DND-41 (cell line): ENCODE measurements around the gene PRKAR1B.

Source experiments
- ATAC-seq: fragments of 200-7000 bp; cut with Tn5 transposase; 3 replicates; pipeline ENCODE4 v1.9.1; 2021; ENCODE audit warnings: low read depth; ENCODE audit not compliant: insufficient read depth
- DNase-seq: peaks from one replicate; pipeline ENCODE4 v3.0.0-alpha.2; 2020
- H2AFZ ChIP-seq: 2 replicates; pipeline ENCODE4 v1.6.0; 2012; ENCODE audit warnings: low read depth, low read length
- H3K27ac ChIP-seq: 2 replicates; pipeline ENCODE4 v1.5.1; 2012; ENCODE audit warnings: low read length, inconsistent platforms
- H3K27me3 ChIP-seq: fragments of 200-600 bp; sonication (generic); 2 replicates; pipeline ENCODE4 v1.6.0; 2012; ENCODE audit warnings: low read length, mild to moderate bottlenecking, inconsistent platforms; ENCODE audit not compliant: insufficient read depth, poor library complexity
- H3K36me3 ChIP-seq: 2 replicates; pipeline ENCODE4 v1.5.1; 2012; ENCODE audit warnings: low read length, inconsistent platforms; ENCODE audit not compliant: insufficient read depth
- H3K4me1 ChIP-seq: 2 replicates; pipeline ENCODE4 v1.5.1; 2012; ENCODE audit warnings: mild to moderate bottlenecking, low read length; ENCODE audit not compliant: insufficient read depth
- H3K4me2 ChIP-seq: 2 replicates; pipeline ENCODE4 v1.6.0; 2012; ENCODE audit warnings: mild to moderate bottlenecking, moderate library complexity, low read length, inconsistent platforms; ENCODE audit not compliant: insufficient read depth
- H3K4me3 ChIP-seq, 2 experiments: fragments of 200-600 bp in 1 of 2; shearing (Covaris generic) in 1 of 2; 2 replicates each; pipeline ENCODE4 v1.5.1; 2012 to 2016; ENCODE audit warnings: inconsistent platforms in 2 of 2, low read length in 2 of 2, mild to moderate bottlenecking in 2 of 2, low read depth in 1 of 2, moderate library complexity in 1 of 2
- H3K79me2 ChIP-seq: 2 replicates; pipeline ENCODE4 v1.6.0; 2012; ENCODE audit warnings: low read length, inconsistent platforms; ENCODE audit not compliant: insufficient read depth
- H3K9ac ChIP-seq: 2 replicates; pipeline ENCODE4 v1.6.0; 2012; ENCODE audit warnings: low read depth, mild to moderate bottlenecking, inconsistent platforms, low read length, moderate library complexity
- H3K9me3 ChIP-seq: 2 replicates; pipeline ENCODE4 v1.5.1; 2012; ENCODE audit warnings: low read length, moderate library complexity, mild to moderate bottlenecking, inconsistent platforms; ENCODE audit not compliant: insufficient read depth, severe bottlenecking
- H4K20me1 ChIP-seq: 2 replicates; pipeline ENCODE4 v1.6.0; 2012; ENCODE audit warnings: low read length; ENCODE audit not compliant: insufficient read depth
- EZH2 ChIP-seq: IDR thresholded peaks from 3 replicates; pipeline ENCODE4 v1.6.1; 2012; ENCODE audit warnings: borderline replicate concordance, low read depth, mild to moderate bottlenecking, moderate library complexity, low read length, inconsistent platforms; ENCODE audit not compliant: severe bottlenecking
- TF ChIP-seq, protein P1 (sequence below): IDR thresholded peaks from 2 replicates; pipeline ENCODE4 v1.5.1; 2012; ENCODE audit warnings: borderline replicate concordance, low read length, moderate library complexity, mild to moderate bottlenecking; ENCODE audit not compliant: poor library complexity, severe bottlenecking; ENCODE audit errors: extremely low read depth

Gene PRKAR1B

DNA sequence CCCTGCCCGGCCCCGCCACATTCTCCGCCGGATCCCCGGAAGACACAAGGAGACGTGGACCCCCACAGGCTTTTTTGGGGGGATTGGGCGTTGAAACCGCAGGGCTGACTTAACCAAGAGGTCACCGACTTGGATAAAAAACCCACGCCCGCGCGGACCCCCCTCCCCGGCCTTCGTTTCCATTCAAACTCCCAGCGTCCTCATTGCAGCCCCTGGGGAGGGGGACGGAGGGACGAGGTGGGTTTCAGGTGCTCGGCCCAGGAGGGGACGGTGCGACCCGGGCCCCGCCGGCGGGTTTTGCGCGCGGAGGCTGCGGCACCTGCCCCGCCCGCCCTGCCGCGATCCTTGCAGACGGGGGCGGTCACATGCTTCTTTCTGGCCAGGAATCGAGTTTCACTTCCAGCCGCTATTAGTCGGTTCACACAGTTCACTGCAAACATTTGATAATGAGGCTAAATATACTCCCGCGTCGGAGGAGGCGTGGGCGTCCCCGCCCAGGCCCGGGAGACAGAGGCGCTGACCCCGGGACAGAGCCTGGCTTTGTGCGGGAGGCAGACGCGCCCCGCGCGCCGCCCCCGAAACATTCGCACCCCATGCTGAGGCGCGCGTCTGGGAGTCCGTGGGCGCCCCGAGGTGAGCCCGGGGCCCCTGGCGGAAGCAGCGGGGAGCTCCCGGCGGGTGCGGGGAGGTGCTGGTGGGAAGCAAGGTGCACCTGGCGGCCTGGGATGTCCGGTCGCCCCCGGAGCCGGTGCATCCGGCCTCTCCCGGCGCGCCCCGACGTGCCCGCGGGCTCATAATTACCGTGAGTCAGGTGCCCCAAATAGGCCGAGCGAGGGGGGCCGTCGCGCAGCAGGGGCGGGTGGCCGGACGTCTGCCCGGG, 204.8 kb downstream of the PRKAR1B start:
- Histone ChIP-seq H3K79me2 (peaks cover 18% of the 10 kb centered on the region), H4K20me1 (peaks cover 29% of the 10 kb centered on the region), H3K4me3 (peak overlapping the region in 1 of 2 experiments; percentile 42; a peak in 3 of 4 replicates), H3K27ac (no peak overlapping the region), H2AFZ (no peak overlapping the region; the same call in 1 of the 2 replicates), H3K27me3 (peaks cover 21% of the 10 kb centered on the region), H3K4me2 (peak overlapping the region; percentile 95), H3K36me3 (no peaks in the 10 kb centered on the region; the same call in 1 of the 2 replicates), H3K9ac (peak overlapping the region; percentile 24; the same call in 1 of the 2 replicates), H3K9me3 (no peaks in the 10 kb centered on the region), H3K4me1 (peaks cover 37% of the 10 kb centered on the region)
- DNase-seq = peak; percentile 50
- ATAC-seq = no peak; the same call in 2 of the 3 replicates
- TF ChIP-seq, protein P1, sequence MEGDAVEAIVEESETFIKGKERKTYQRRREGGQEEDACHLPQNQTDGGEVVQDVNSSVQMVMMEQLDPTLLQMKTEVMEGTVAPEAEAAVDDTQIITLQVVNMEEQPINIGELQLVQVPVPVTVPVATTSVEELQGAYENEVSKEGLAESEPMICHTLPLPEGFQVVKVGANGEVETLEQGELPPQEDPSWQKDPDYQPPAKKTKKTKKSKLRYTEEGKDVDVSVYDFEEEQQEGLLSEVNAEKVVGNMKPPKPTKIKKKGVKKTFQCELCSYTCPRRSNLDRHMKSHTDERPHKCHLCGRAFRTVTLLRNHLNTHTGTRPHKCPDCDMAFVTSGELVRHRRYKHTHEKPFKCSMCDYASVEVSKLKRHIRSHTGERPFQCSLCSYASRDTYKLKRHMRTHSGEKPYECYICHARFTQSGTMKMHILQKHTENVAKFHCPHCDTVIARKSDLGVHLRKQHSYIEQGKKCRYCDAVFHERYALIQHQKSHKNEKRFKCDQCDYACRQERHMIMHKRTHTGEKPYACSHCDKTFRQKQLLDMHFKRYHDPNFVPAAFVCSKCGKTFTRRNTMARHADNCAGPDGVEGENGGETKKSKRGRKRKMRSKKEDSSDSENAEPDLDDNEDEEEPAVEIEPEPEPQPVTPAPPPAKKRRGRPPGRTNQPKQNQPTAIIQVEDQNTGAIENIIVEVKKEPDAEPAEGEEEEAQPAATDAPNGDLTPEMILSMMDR = no peak
- TF ChIP-seq EZH2 = no peak

DNA sequence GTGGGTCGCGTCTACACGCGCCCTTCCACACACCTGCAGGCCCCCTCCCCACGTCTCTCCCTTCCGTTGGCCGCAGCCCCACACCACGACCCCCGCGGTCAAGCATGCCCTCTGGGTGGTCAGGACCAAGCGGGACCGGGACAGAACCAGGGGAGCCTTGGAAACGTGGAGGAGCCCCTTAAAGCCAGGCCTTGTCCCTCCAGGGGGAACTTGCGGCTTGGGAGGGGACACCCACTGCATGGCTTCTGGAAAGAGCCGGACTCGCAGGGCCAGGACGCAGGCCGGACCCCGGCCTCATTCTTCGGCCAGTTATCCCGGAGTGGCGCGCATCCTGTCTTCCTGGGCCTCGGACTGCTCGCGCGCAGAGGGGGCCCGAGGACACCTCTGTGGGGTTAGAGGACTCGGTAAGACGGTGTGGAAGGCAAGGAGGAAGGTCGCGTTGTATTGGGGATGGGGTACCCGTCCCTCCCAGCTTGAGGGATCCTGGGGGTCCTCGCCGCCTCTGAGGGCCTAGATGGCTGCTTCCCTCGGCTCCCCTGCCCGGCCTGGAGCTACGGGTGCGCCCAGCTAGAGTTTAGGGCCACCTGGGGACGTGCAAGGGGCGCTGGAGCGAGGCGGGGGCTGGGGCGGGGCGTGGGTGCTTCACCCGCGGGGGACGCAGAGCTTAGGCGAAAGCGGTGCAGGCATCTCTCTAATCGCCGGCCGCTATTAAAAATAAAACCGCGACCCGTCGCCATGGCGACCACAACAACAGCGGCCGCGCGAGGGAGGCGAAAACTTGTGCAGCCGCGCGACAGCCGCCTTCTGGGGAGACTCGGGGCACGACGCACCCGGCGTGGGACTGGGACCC, 205.6 kb downstream of the PRKAR1B start:
- Histone ChIP-seq H3K27me3 (peaks cover 21% of the 10 kb centered on the region), H4K20me1 (peaks cover 32% of the 10 kb centered on the region), H3K4me1 (peaks cover 45% of the 10 kb centered on the region), H3K79me2 (peaks cover 27% of the 10 kb centered on the region), H2AFZ (no peak overlapping the region), H3K27ac (no peak overlapping the region), H3K4me2 (peak overlapping the region; percentile 95), H3K9ac (peak overlapping the region; percentile 24; the same call in 1 of the 2 replicates), H3K4me3 (peak overlapping the region in 1 of 2 experiments; percentile 42; a peak in 2 of 4 replicates), H3K9me3 (no peaks in the 10 kb centered on the region), H3K36me3 (no peaks in the 10 kb centered on the region; the same call in 1 of the 2 replicates)
- DNase-seq (peak; percentile 20), ATAC-seq (no peak)
- no peak for TF ChIP-seq EZH2
- TF ChIP-seq, protein P1 = no peak

DNA sequence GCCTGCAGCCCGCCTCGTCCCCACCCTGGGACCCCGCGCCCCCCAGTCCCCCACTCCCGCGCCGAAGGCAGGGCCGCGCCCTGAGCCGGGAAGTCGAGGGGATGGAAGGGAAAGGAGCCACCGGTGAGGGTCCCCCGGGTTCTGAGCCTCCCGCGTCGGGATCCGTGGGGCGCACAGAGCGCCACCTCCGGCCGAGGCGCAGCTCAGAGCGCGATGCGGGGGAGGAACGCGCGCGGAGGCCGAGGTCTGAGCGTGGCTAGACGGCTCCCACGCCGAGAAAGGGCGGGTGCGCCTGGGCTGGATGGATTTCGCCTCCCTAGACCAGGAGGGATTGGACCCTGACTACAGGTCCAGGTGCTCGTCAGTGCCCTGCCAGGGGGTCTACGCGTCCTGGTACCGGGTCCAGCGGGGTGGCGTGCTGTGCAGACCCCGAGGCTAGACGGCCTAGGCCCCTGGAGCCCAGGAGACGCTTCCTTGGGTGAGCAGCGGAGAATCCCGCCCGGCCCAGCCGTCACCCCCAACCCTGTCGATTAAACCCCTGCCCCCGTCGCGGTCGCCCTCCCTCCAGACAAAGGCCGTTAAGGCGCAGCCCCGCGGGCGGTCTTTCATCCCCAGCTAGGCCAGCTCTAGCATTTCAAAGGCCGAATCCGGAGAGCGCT, 206.4 kb downstream of the PRKAR1B start:
- H3K79me2 ChIP-seq = peaks cover 35% of the 10 kb centered on the region
- peak overlapping the region in 1 of 2 experiments; percentile 98; a peak in 3 of 4 replicates for H3K4me3 ChIP-seq
- peak overlapping the region; percentile 95 for H3K4me2 ChIP-seq
- DNase-seq (no peak), ATAC-seq (no peak)
- peaks cover 32% of the 10 kb centered on the region for H4K20me1 ChIP-seq
- H3K9ac ChIP-seq = peak overlapping the region; percentile 92; the same call in 1 of the 2 replicates
- TF ChIP-seq, protein P1 = no peak
- TF ChIP-seq EZH2 = no peak
- no peaks in the 10 kb centered on the region for H3K9me3 ChIP-seq
- peaks cover 45% of the 10 kb centered on the region for H3K4me1 ChIP-seq
- H3K36me3 ChIP-seq = no peaks in the 10 kb centered on the region; the same call in 1 of the 2 replicates
- H3K27me3 ChIP-seq = peaks cover 21% of the 10 kb centered on the region
- peak overlapping the region; percentile 32; the same call in 1 of the 2 replicates for H3K27ac ChIP-seq
- H2AFZ ChIP-seq = no peak overlapping the region
